PC-9 (cell line): ENCODE measurements around the gene MED16.

Source experiments
- CTCF ChIP-seq: fragments of 200-600 bp; sonication (generic); conservative IDR thresholded peaks from 2 replicates; pipeline ENCODE4 v1.6.1; 2017; ENCODE audit warnings: mixed run types, antibody characterized with exemption, mild to moderate bottlenecking, moderate library complexity
- EZH2 ChIP-seq: fragments of 200-600 bp; sonication (generic); IDR thresholded peaks from 2 replicates; pipeline ENCODE4 v1.8.0; 2017; ENCODE audit warnings: antibody characterized with exemption, low read depth

GRCh38 chr19:873561-874041 lies 19.4 kb downstream of the MED16 start:
- no peak for TF ChIP-seq CTCF
- no peak for TF ChIP-seq EZH2
